SHP77 treated with DMSO at 0.1 percent for 48 hours (cell line): ENCODE measurements around the gene RANBP6.

Experiments used
- DNase-seq: peaks from one replicate; lab custom pipeline; 2025; lab: John Stamatoyannopoulos, UW

Gene RANBP6

GRCh38 chr9:6007058-6007769 lies 8.2 kb downstream of the RANBP6 start:
- DNase-seq = peak; percentile 13

GRCh38 chr9:6006749-6007057 lies 8.7 kb downstream of the RANBP6 start:
- no peak for DNase-seq

DNA sequence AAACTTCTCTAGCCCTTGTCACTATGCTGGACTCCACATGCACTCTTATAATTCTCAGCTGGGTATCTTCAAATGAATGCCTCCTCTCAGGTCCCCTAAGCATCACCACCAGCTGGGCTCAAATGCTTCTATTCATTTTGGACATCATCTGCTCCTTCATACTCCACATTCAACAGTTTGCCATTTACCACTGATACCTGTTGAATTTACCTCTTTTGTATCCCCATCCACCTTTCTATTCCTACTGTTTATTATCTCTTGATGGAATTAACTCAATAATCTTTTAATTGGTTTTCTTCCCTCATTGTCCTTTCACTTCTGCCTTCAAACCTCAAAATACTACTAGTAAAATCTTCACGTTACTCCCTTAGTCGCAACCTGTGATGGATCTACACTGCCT lies 14.5 kb downstream of the RANBP6 start:
- no peak for DNase-seq

GRCh38 chr9:5999443-6000101 lies 15.9 kb downstream of the RANBP6 start:
- DNase-seq = no peak

DNA sequence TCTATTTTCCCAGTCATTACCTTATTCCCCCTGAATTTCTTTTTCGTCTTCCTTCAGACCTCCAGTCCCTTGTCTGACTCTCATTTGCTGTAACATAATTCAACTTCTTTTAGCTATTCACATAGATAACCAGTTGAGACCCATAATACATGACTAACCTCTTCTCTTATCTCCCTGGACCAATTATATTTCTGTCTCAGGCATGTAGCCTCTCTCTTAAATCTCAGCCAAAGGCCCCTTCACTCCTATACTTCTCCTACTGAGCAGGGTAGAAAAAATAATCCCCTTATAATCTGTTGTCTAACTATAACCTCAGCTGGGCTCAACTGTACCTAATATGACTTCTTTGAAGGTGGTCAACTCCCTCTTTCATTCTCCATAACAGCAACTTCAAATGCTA lies 20.9 kb downstream of the RANBP6 start:
- DNase-seq = no peak

GRCh38 chr9:5988265-5988664 lies 27.2 kb downstream of the RANBP6 start:
- no peak for DNase-seq

DNA sequence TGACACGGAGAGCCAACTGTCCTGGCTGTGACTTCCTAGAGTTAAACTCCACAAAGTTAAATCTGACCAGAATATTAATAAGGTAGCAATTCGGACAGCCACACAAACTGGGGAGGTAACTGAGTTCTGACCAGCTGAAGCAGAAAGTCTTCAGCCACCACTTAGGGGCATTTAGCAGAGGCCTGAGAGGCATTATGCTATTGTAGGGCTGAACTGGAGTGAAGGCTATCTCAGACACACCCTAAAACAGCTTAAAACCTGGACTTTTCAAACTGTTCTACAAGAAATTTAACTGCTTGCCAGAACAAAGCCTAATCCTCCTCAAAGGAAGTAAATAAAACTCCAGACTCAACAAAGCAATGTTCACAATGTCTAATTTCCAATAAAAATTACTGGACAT lies 32.4 kb downstream of the RANBP6 start:
- DNase-seq = no peak

DNA sequence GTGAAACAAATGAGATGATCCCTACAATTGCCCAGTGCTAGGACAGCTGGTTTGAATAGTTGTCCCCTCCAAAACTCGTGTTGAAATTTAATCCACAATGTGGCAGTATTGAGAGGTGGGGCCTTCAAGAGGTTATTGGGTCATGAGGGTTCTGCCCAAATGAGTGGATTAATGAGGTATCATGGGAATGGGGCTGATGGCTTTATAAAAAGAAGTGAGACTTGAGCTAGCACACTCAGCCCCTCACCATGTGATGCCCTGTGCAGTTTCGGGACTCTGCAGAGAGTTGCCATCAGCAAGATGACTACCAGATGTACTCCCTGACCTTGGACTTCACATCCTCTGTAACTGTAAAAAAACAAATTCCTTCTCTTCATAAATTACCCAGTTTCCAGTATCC lies 33.1 kb downstream of the RANBP6 start:
- DNase-seq = no peak

DNA sequence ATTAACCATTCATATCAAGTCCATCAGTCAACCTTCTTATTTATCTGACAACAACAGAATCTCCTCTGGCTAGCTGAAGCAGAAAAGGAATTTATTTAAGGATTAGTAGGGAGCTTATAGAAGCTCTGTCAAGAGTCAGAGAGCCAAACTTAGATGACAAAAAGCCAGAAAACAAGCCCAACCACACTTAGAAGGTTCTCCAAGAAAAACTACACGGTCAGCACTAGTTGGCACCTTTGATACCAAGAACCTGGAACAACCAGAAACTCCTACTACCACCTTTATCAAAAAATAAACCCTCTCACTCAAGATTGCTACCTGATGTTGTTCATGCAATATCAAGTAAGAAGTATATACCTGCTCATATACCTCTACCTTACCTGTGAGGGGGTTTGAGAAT lies 36.9 kb downstream of the RANBP6 start:
- no peak for DNase-seq

DNA sequence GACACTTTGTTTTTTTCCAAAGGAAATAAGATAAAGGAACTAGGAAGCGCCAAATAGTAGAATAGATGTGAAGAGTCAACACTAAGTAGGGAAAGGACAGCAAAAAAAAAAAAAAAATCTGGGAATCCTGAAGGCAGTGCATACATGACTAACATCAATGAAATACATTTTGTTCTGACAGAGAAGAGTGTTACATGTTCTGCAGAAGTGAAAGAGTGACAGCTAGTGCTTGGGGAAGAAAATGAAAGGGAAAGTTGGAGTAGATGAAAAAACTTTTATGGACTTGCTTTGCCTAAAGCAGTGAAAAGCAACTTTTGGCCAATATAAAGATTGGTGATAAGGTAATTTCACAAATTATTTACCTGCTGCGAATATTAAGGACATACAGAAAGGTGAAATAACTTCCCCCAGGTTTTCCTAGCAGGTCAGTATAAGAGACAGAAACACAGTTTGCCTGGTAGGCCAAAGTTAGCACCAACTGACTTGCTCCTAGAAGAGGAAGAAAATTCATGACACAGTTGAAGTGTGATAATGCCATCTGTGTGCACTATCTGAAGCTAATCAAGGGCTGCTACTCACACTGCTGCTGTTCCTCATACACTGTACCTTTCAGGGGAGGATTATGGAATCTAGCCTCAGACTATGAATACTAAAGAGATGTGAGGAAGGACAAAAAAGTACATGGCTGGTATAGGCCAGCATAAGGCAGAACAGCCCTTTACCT lies 38.6 kb downstream of the RANBP6 start:
- no peak for DNase-seq

- no peak for DNase-seq
These were observed 43.7 kb downstream of the RANBP6 start for GRCh38 chr9:5971740-5972139.
